Peyer's patch (tissue), 4 donors: ENCODE measurements around the gene GGPS1. TPM values are rescaled to one million over a fixed set of nuclear protein-coding genes. Genes with fewer than 3 reads are reported as not detected.
"Not testable (repeated sequence)": the region's sequence is repeated elsewhere in the genome, so short reads cannot be mapped to it uniquely, and the experiment has no call there.

Source experiments
- DNase-seq, 3 donors: peaks; one replicate each; pipeline ENCODE4 v3.0.0-alpha.2; 2017 to 2019
- H3K27ac ChIP-seq, 4 donors: fragments of 200-600 bp; sonication (generic); one replicate each; pipeline ENCODE4 v1.5.1; 2016 to 2019
- H3K27me3 ChIP-seq, 2 donors: fragments of 200-600 bp; sonication (generic); one replicate each; pipeline ENCODE4 v1.5.1; 2019
- H3K36me3 ChIP-seq, 3 donors: fragments of 200-600 bp; sonication (generic); one replicate each; pipeline ENCODE4 v1.5.1; 2016 to 2019
- H3K4me1 ChIP-seq, 4 donors: fragments of 200-600 bp; sonication (generic); one replicate each; pipeline ENCODE4 v1.5.1; 2016 to 2019
- H3K4me3 ChIP-seq, 4 donors: fragments of 200-600 bp; sonication (generic); 1 replicate in 3 of 4; 2 replicates in 1 of 4; pipeline ENCODE4 v1.5.1; 2016 to 2019; ENCODE audit warnings: mild to moderate bottlenecking in 1 of 4
- H3K9me3 ChIP-seq, 4 donors: fragments of 200-600 bp; sonication (generic); one replicate each; pipeline ENCODE4 v1.5.1; 2016 to 2019; ENCODE audit warnings: mild to moderate bottlenecking in 1 of 4
- CTCF ChIP-seq, 6 experiments: fragments of 450-650 bp in 4 of 6; fragments of 200-600 bp in 2 of 6; sonication (generic) in 1 of 6; IDR thresholded peaks; one replicate each; pipeline ENCODE4 v1.5.1; 2017 to 2019; ENCODE audit warnings: antibody characterized with exemption in 6 of 6, mild to moderate bottlenecking in 3 of 6, moderate library complexity in 1 of 6
- POLR2A ChIP-seq, 2 donors: fragments of 450-650 bp; IDR thresholded peaks; one replicate each; pipeline ENCODE4 v1.5.1; 2017; ENCODE audit warnings: antibody characterized with exemption in 2 of 2, mild to moderate bottlenecking in 2 of 2, moderate library complexity in 2 of 2
- total RNA-seq, 4 donors: library from RNA; depleted of rRNA; stranded (reverse); fragments of >200 nt; gene quantifications; one replicate each; pipeline ENCODE4 v1.1.0, GENCODE V29; 2016

The GGPS1 gene
- total RNA-seq, 4 donors from 2014 or later: 12.3 to 23.1 (median 18.5) TPM

DNA sequence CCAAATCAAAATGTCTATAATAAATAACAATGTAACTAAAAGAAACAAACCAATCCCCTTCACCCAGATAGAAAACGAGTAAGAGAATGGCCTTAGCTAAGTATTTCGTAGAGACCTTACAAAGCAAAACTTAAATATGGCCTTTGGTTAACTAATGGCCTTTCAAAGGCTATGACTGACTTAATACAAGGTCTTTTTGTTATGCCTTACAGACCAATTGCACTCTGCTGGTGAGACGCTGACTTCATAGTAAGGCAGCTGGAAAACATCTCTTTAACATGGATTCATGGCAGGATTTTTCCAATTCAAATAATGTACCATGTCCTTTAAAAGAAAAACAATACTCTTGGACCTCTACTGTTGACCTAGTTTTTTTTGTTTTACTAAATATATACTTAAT, 23.1 kb downstream of the GGPS1 start:
- no peaks in the 10 kb centered on the region for H3K36me3 ChIP-seq
- H3K4me1 ChIP-seq: no peaks in the 10 kb centered on the region
- no peaks in the 10 kb centered on the region for H3K27me3 ChIP-seq
- DNase-seq: no peak
- H3K27ac ChIP-seq: no peak overlapping the region
- no peak overlapping the region for H3K4me3 ChIP-seq
- TF ChIP-seq CTCF (IDR thresholded peaks at IDR 0.05) (no peak), POLR2A (IDR thresholded peaks at IDR 0.05) (no peak)
- no peaks in the 10 kb centered on the region for H3K9me3 ChIP-seq

- no peak for TF ChIP-seq CTCF (IDR thresholded peaks at IDR 0.05)
- no peak for TF ChIP-seq POLR2A (IDR thresholded peaks at IDR 0.05)
- no peak for DNase-seq
- H3K27ac ChIP-seq: no peak overlapping the region
- no peaks in the 10 kb centered on the region for H3K36me3 ChIP-seq
- H3K4me1 ChIP-seq: no peaks in the 10 kb centered on the region
- H3K9me3 ChIP-seq: no peaks in the 10 kb centered on the region
- no peak overlapping the region for H3K4me3 ChIP-seq
- no peaks in the 10 kb centered on the region for H3K27me3 ChIP-seq
These were observed 23.5 kb downstream of the GGPS1 start for GRCh38 chr1:235351898-235352297.

DNA sequence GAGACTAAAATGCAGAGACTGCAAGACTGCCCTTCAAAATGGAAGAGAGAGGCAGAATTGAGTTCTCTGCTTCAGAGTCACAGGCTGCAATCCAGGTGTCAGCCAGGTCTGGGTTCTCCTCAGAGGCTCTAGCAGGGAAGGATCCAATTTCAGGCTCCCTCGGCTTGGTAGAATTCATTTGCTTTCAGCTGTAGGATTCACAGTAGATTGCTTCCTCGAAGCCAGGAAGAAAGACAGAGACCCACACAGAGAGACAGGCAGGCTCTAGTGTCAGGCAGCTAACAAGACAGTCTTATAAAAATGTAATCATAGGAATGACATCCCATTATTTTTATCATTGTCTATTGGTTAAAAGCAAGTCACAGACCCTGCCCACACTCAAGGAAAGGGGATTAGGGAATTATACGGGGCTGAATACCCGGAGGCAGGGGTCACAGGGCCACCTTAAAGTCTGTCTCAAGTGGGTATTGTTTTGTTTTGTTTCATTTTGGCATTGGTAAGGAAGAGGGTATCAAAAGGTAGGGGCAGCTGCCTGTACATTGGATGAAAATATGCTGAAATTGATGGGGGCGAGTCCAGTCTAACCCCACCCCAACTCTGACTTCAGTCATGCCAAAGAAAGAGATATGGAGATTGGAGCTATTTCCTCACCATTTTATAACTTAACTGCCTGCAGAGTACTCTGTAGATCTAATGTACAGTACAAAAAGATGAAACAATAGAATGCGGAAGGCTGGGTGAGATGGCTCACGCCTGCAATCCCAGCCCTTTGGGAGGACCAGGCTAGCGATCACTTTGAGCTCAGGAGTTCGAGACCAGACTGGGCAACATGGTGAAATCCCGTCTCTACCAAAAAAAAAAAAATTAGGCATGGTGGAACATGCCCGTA, 29.4 kb downstream of the GGPS1 start:
- Histone ChIP-seq H3K27ac (no peak overlapping the region), H3K4me1 (no peaks in the 10 kb centered on the region), H3K9me3 (no peaks in the 10 kb centered on the region), H3K36me3 (no peaks in the 10 kb centered on the region), H3K4me3 (no peak overlapping the region), H3K27me3 (no peaks in the 10 kb centered on the region)
- TF ChIP-seq POLR2A (IDR thresholded peaks at IDR 0.05) (no peak), CTCF (IDR thresholded peaks at IDR 0.05) (no peak)
- DNase-seq: no peak

DNA sequence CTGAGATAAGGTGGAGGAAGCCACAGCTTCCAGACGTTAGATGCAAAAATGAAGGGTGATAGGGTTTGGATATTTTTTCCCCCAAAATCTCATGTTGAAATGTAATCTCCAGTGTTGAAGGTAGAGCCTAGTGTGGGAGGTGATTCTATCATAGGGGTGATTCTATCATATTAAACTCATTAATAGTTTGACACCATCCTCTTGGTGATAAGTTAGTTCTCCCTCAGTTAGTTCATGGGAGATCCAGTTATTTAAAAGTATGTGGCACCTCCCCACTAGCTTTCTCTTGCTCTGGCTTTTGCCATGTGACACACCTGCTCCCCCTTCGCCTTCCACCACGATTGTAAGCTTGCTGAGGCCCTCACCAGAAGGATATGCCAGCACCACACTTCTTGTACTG, 30.5 kb downstream of the GGPS1 start:
- Histone ChIP-seq H3K27me3 (no peaks in the 10 kb centered on the region), H3K4me1 (no peaks in the 10 kb centered on the region), H3K4me3 (no peak overlapping the region), H3K27ac (no peak overlapping the region), H3K9me3 (no peaks in the 10 kb centered on the region), H3K36me3 (no peaks in the 10 kb centered on the region)
- TF ChIP-seq CTCF (IDR thresholded peaks at IDR 0.05): no peak
- no peak for TF ChIP-seq POLR2A (IDR thresholded peaks at IDR 0.05)
- DNase-seq: no peak

- not testable (repeated sequence) for H3K9me3 ChIP-seq, H3K36me3 ChIP-seq, DNase-seq, H3K27me3 ChIP-seq, H3K4me1 ChIP-seq, H3K27ac ChIP-seq, H3K4me3 ChIP-seq
These were observed 35.8 kb downstream of the GGPS1 start for GRCh38 chr1:235364189-235364588.

DNA sequence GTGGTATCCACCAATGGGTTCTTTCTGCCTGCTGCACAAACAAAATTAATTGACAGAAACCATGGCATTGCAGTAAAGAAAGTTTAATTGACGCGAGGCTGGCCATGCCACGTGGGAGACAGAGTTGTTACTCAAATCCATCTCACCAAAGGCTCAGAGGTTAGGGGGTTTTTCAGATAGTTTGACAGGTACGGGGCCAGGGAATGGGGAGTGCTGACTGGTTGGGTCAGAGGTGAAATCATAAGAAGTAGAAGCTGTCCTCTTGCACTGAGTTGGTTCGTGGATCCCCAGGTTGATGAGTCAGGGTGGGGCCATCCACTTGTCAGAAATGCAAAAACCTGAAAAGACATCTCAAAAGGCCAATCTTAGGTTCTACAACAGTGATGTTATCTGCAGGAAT, 37.9 kb downstream of the GGPS1 start:
- Histone ChIP-seq H3K36me3 (no peaks in the 10 kb centered on the region), H3K4me1 (peaks cover 0 to 13% (median 0%) of the 10 kb centered on the region in 4 donors), H3K27me3 (no peaks in the 10 kb centered on the region), H3K4me3 (no peak overlapping the region), H3K27ac (no peak overlapping the region), H3K9me3 (no peaks in the 10 kb centered on the region)
- DNase-seq: no peak
- TF ChIP-seq CTCF (IDR thresholded peaks at IDR 0.05) (no peak), POLR2A (IDR thresholded peaks at IDR 0.05) (no peak)
